ENCODE data around the gene SINHCAF. TPM values are rescaled to one million over a fixed set of nuclear protein-coding genes. Genes with fewer than 3 reads are reported as not detected.

Gene SINHCAF
- total and polyA plus RNA-seq, 2 of the 8 experiments (the other 6 are each of a cell fraction or from before 2014, with no cell fraction given), result 138 to 576 TPM

GRCh38 chr12:31339831-31340622 lies 14.1 kb upstream of the SINHCAF start (continued):
- TF ChIP-seq YY1 (IDR thresholded peaks at IDR 0.05; ENCODE audit: low read depth, low read length) (no peak), SIX5 (IDR thresholded peaks at IDR 0.05; ENCODE audit: low read depth, low read length) (no peak), USF2 (IDR thresholded peaks at IDR 0.05; ENCODE audit: low read length) (no peak), RNF2 (IDR thresholded peaks at IDR 0.05; ENCODE audit: borderline replicate concordance, low read depth, low read length, missing control alignments, poor library complexity, severe bottlenecking) (no peak), SIN3A (conservative IDR thresholded peaks at IDR 0.05 in 1 of 2, IDR thresholded peaks at IDR 0.05 in 1 of 2; ENCODE audit: low read depth in 1 of 2, low read length in 2 of 2) (no peak), CEBPB (IDR thresholded peaks at IDR 0.05; ENCODE audit: low read depth, low read length) (no peak), CTBP2 (IDR thresholded peaks at IDR 0.05; ENCODE audit: borderline replicate concordance, insufficient read depth, insufficient read length, low read length) (no peak), TEAD4 (IDR thresholded peaks at IDR 0.05; ENCODE audit: low read depth, low read length) (peak; percentile 99), CHD2 (IDR thresholded peaks at IDR 0.05; ENCODE audit: low read length) (0 out of 2 replicates have a peak, but pooled peaks have one; percentile 7), EGR1 (IDR thresholded peaks at IDR 0.05; ENCODE audit: borderline replicate concordance, low read depth, low read length) (no peak), SRF (IDR thresholded peaks at IDR 0.05; ENCODE audit: low read depth, low read length) (no peak), NANOG (IDR thresholded peaks at IDR 0.05; ENCODE audit: insufficient read depth, low read depth, low read length, poor library complexity, severe bottlenecking) (no peak), ATF3 (IDR thresholded peaks at IDR 0.05; ENCODE audit: insufficient read depth, low read depth, low read length) (no peak), EP300 (IDR thresholded peaks at IDR 0.05; ENCODE audit: borderline replicate concordance in 1 of 2, low read depth in 2 of 2, low read length in 2 of 2) (peak in 1 of 2 experiments; percentile 76; a peak in 1 of 3 replicates), SUZ12 (IDR thresholded peaks at IDR 0.05; ENCODE audit: low read length) (no peak), E2F6 (IDR thresholded peaks at IDR 0.05) (no peak), SP4 (IDR thresholded peaks at IDR 0.05; ENCODE audit: low read length) (no peak), MAFK (IDR thresholded peaks at IDR 0.05; ENCODE audit: low read depth, low read length) (no peak), ATF2 (IDR thresholded peaks at IDR 0.05; ENCODE audit: low read length) (no peak)
